WTC11 (cell line): Measurements from ENCODE around the gene OBSL1. TPM values are rescaled to one million over a fixed set of nuclear protein-coding genes. Genes with fewer than 3 reads are reported as not detected.

Experiments used
- ATAC-seq: fragments of 200-7000 bp; cut with Tn5 transposase; 2 replicates; pipeline ENCODE4 v1.10.0; 2021; ENCODE audit warnings: mild to moderate bottlenecking, moderate library complexity
- CTCF ChIA-PET: fragments of 300-600 bp; sonication (Branson Sonifier 250); formaldehyde crosslinking; loops from one replicate; lab custom pipeline; 2021; ENCODE audit warnings: antibody characterized with exemption; lab: Charles Lee
- POLR2A ChIA-PET: fragments of 350-600 bp; sonication (Branson Sonifier 250); formaldehyde crosslinking; loops from one replicate; lab custom pipeline; 2021; ENCODE audit warnings: antibody characterized with exemption; lab: Charles Lee
- DNase-seq: peaks from one replicate; pipeline ENCODE4 v3.0.0; 2021; ENCODE audit warnings: low spot score
- H3K27ac Mint-ChIP-seq: 2 replicates; pipeline ENCODE4 v1.8.0; 2021; ENCODE audit warnings: mixed read lengths
- H3K27me3 Mint-ChIP-seq: 2 replicates; pipeline ENCODE4 v1.8.0; 2021; ENCODE audit warnings: low read depth, mild to moderate bottlenecking, moderate library complexity, mixed read lengths
- H3K36me3 Mint-ChIP-seq: 2 replicates; pipeline ENCODE4 v1.8.0; 2021; ENCODE audit warnings: mixed read lengths
- H3K4me1 Mint-ChIP-seq: 2 replicates; pipeline ENCODE4 v1.8.0; 2022; ENCODE audit warnings: mixed read lengths
- H3K4me3 Mint-ChIP-seq: 2 replicates; pipeline ENCODE4 v1.8.0; 2021; ENCODE audit warnings: mild to moderate bottlenecking, moderate library complexity, mixed read lengths
- H3K9me3 Mint-ChIP-seq: 2 replicates; pipeline ENCODE4 v1.8.0; 2021; ENCODE audit warnings: mixed read lengths
- CBFB ChIP-seq: sonication (generic); formaldehyde crosslinking; IDR thresholded peaks from 2 replicates; pipeline ENCODE4 v1.8.1; 2022; ENCODE audit warnings: mild to moderate bottlenecking, low read depth, missing genetic modification reagents
- EMX1 ChIP-seq: fragments of 250-450 bp; sonication (Bioruptor Pico); IDR thresholded peaks from 2 replicates; pipeline ENCODE4 v1.8.0; 2021; ENCODE audit warnings: mild to moderate bottlenecking
- ETV6 ChIP-seq: sonication (generic); formaldehyde crosslinking; IDR thresholded peaks from 2 replicates; pipeline ENCODE4 v1.8.1; 2022; ENCODE audit warnings: mild to moderate bottlenecking, missing genetic modification reagents
- MXD4 ChIP-seq: fragments of 250-450 bp; sonication (Bioruptor Pico); IDR thresholded peaks from 2 replicates; pipeline ENCODE4 v1.8.0; 2021; ENCODE audit warnings: mild to moderate bottlenecking, moderate library complexity, borderline replicate concordance
- NFE2L1 ChIP-seq: sonication (generic); formaldehyde crosslinking; IDR thresholded peaks from 2 replicates; pipeline ENCODE4 v1.8.1; 2023; ENCODE audit warnings: missing genetic modification reagents
- NR2C2 ChIP-seq: sonication (generic); formaldehyde crosslinking; IDR thresholded peaks from 2 replicates; pipeline ENCODE4 v1.8.0; 2022; ENCODE audit warnings: mild to moderate bottlenecking, missing genetic modification reagents
- PRRX2 ChIP-seq: fragments of 250-450 bp; sonication (Bioruptor Pico); IDR thresholded peaks from 2 replicates; pipeline ENCODE4 v1.8.0; 2021; ENCODE audit warnings: mild to moderate bottlenecking
- TCF7 ChIP-seq: sonication (generic); formaldehyde crosslinking; IDR thresholded peaks from 2 replicates; pipeline ENCODE4 v1.8.0; 2022; ENCODE audit warnings: mild to moderate bottlenecking, low read depth, missing genetic modification reagents, moderate library complexity
- TEAD1 ChIP-seq: sonication (generic); formaldehyde crosslinking; IDR thresholded peaks from 2 replicates; pipeline ENCODE4 v1.8.0; 2022; ENCODE audit warnings: mild to moderate bottlenecking, missing genetic modification reagents
- ZBTB21 ChIP-seq: sonication (generic); formaldehyde crosslinking; IDR thresholded peaks from 2 replicates; pipeline ENCODE4 v1.8.1; 2023; ENCODE audit warnings: mild to moderate bottlenecking, missing genetic modification reagents, borderline replicate concordance
- total RNA-seq: library from RNA; stranded (reverse); gene quantifications from 3 replicates; pipeline ENCODE4 v1.2.3, GENCODE V29; 2021
- TF ChIP-seq, protein P1 (sequence below): sonication (generic); formaldehyde crosslinking; IDR thresholded peaks from 2 replicates; pipeline ENCODE4 v1.8.0; 2022; ENCODE audit warnings: mild to moderate bottlenecking, missing genetic modification reagents
- TF ChIP-seq, protein P2 (sequence below): sonication (generic); formaldehyde crosslinking; IDR thresholded peaks from 2 replicates; pipeline ENCODE4 v1.8.0; 2023; ENCODE audit warnings: mild to moderate bottlenecking, missing genetic modification reagents
- TF ChIP-seq, protein P3 (sequence below): sonication (generic); formaldehyde crosslinking; IDR thresholded peaks from 2 replicates; pipeline ENCODE4 v1.8.0; 2023; ENCODE audit warnings: missing genetic modification reagents, mild to moderate bottlenecking, borderline replicate concordance
- TF ChIP-seq, protein P4 (sequence below): sonication (generic); formaldehyde crosslinking; IDR thresholded peaks from 2 replicates; pipeline ENCODE4 v1.8.1; 2022; ENCODE audit warnings: low read depth, missing genetic modification reagents, borderline replicate concordance
- TF ChIP-seq, protein P5 (sequence below): sonication (generic); formaldehyde crosslinking; IDR thresholded peaks from 2 replicates; pipeline ENCODE4 v1.8.1; 2023; ENCODE audit warnings: mild to moderate bottlenecking, missing genetic modification reagents, moderate library complexity
- TF ChIP-seq, protein P6 (sequence below): sonication (generic); formaldehyde crosslinking; IDR thresholded peaks from 2 replicates; pipeline ENCODE4 v1.8.1; 2022; ENCODE audit warnings: mild to moderate bottlenecking, moderate library complexity, missing genetic modification reagents
- TF ChIP-seq, protein P7 (sequence below): fragments of 250-450 bp; sonication (Bioruptor Pico); IDR thresholded peaks from 2 replicates; pipeline ENCODE4 v1.9.0; 2021; ENCODE audit warnings: mild to moderate bottlenecking, borderline replicate concordance

Gene OBSL1
- total RNA-seq, 1 experiment from 2014 or later, result 159 TPM

DNA sequence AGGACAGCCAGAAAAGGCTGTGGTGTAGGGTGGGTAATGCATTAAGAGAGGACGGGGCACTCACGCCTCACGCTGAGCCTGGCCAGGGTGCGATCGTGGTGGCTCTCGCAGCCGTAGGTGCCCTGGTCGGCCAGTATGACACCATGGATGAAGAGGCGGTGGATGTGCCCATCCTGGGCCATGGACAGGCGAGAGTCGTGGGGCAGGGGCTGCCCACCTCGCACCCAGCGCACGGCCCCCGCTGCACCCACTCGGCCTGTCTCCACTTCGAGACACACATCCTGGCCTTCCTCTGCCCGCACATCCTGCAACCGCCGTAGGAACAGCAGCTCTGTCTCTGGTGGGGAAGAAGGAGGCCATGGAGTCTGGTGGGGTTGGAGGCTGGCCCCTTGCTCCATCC, 15.4 kb downstream of the OBSL1 start (continued):
- no peak for TF ChIP-seq NR2C2 (CRISPR knock-in tag)
- TF ChIP-seq, protein P1, sequence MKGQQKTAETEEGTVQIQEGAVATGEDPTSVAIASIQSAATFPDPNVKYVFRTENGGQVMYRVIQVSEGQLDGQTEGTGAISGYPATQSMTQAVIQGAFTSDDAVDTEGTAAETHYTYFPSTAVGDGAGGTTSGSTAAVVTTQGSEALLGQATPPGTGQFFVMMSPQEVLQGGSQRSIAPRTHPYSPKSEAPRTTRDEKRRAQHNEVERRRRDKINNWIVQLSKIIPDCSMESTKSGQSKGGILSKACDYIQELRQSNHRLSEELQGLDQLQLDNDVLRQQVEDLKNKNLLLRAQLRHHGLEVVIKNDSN (CRISPR knock-in tag), result no peak
- TF ChIP-seq, protein P2, sequence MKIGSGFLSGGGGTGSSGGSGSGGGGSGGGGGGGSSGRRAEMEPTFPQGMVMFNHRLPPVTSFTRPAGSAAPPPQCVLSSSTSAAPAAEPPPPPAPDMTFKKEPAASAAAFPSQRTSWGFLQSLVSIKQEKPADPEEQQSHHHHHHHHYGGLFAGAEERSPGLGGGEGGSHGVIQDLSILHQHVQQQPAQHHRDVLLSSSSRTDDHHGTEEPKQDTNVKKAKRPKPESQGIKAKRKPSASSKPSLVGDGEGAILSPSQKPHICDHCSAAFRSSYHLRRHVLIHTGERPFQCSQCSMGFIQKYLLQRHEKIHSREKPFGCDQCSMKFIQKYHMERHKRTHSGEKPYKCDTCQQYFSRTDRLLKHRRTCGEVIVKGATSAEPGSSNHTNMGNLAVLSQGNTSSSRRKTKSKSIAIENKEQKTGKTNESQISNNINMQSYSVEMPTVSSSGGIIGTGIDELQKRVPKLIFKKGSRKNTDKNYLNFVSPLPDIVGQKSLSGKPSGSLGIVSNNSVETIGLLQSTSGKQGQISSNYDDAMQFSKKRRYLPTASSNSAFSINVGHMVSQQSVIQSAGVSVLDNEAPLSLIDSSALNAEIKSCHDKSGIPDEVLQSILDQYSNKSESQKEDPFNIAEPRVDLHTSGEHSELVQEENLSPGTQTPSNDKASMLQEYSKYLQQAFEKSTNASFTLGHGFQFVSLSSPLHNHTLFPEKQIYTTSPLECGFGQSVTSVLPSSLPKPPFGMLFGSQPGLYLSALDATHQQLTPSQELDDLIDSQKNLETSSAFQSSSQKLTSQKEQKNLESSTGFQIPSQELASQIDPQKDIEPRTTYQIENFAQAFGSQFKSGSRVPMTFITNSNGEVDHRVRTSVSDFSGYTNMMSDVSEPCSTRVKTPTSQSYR, result no peak

DNA sequence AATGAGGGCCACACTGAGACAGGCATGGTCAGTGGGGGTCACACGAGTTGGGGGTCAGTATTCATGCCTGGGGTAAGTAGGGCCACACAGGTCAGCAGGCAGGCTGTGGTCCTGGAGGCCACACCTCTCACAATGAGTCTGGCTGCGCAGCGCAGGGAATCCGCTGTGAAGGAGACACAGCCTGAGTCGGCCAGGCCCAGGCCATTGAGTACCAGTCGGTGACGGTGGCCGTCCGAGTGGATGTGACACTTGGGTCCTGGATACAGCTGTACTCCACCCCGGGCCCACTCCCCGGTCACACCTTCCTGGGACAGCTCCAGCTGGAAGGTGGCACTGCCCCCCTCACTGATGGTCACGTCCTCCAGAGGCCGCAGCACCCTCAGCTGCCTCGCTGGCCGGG, 17.0 kb downstream of the OBSL1 start:
- Mint-ChIP-seq H3K4me1 (peaks cover 10% of the 10 kb centered on the region), H3K4me3 (no peak overlapping the region), H3K27ac (no peak overlapping the region), H3K36me3 (peaks cover 8% of the 10 kb centered on the region; the same call in 1 of the 2 replicates), H3K27me3 (peaks cover 34% of the 10 kb centered on the region), H3K9me3 (no peaks in the 10 kb centered on the region)
- no peak for DNase-seq
- POLR2A ChIA-PET, result no interaction called here
- TF ChIP-seq MXD4 (no peak), CBFB (CRISPR knock-in tag) (no peak)
- CTCF ChIA-PET, result no interaction called here
- ATAC-seq, result no peak

DNA sequence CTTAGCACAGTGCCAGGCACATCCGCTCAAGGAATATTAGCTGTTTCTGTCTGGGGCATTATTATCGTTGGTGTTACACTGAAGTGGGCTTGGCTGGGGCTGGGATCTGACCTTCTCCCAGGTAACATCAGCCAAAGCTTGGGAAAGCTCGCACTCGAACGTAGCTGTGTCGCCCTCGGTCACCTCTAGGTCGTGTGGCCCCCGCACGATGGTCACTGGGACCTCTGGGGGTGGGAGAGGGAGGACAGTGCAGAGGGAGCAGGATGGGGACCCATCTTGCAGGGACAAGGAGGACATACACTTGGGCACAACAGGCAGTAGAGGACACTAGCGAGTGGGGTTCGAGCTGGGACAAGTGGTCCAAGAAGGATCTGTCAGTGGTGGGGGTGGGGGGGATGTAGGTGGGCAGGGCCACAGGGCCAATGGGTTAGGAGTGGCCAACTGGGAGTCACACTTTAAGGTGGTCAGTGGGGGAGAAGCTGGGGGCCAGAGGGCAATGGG, 17.8 kb downstream of the OBSL1 start:
- POLR2A ChIA-PET, result interaction anchor here (0.6 to 2.8 kb wide), 3 partner anchors 8 to 44 kb away, joined by 3 to 17 read pairs (median 14); partner anchors contain the start of genes OBSL1 and STK11IP
- CTCF ChIA-PET, result interaction anchor here (1.5 to 3.9 kb wide), 3 partner anchors 8 to 24 kb away, joined by 6 to 35 read pairs (median 15); no protein-coding TSS in a partner anchor
- TF ChIP-seq, protein P3, sequence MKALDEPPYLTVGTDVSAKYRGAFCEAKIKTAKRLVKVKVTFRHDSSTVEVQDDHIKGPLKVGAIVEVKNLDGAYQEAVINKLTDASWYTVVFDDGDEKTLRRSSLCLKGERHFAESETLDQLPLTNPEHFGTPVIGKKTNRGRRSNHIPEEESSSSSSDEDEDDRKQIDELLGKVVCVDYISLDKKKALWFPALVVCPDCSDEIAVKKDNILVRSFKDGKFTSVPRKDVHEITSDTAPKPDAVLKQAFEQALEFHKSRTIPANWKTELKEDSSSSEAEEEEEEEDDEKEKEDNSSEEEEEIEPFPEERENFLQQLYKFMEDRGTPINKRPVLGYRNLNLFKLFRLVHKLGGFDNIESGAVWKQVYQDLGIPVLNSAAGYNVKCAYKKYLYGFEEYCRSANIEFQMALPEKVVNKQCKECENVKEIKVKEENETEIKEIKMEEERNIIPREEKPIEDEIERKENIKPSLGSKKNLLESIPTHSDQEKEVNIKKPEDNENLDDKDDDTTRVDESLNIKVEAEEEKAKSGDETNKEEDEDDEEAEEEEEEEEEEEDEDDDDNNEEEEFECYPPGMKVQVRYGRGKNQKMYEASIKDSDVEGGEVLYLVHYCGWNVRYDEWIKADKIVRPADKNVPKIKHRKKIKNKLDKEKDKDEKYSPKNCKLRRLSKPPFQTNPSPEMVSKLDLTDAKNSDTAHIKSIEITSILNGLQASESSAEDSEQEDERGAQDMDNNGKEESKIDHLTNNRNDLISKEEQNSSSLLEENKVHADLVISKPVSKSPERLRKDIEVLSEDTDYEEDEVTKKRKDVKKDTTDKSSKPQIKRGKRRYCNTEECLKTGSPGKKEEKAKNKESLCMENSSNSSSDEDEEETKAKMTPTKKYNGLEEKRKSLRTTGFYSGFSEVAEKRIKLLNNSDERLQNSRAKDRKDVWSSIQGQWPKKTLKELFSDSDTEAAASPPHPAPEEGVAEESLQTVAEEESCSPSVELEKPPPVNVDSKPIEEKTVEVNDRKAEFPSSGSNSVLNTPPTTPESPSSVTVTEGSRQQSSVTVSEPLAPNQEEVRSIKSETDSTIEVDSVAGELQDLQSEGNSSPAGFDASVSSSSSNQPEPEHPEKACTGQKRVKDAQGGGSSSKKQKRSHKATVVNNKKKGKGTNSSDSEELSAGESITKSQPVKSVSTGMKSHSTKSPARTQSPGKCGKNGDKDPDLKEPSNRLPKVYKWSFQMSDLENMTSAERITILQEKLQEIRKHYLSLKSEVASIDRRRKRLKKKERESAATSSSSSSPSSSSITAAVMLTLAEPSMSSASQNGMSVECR (CRISPR knock-in tag), result no peak
- TF ChIP-seq EMX1 (CRISPR knock-in tag) (no peak), PRRX2 (CRISPR knock-in tag) (no peak), TEAD1 (CRISPR knock-in tag) (no peak), NFE2L1 (CRISPR knock-in tag) (no peak), TCF7 (CRISPR knock-in tag) (no peak), ZBTB21 (no peak), ETV6 (CRISPR knock-in tag) (no peak)
- TF ChIP-seq, protein P4, sequence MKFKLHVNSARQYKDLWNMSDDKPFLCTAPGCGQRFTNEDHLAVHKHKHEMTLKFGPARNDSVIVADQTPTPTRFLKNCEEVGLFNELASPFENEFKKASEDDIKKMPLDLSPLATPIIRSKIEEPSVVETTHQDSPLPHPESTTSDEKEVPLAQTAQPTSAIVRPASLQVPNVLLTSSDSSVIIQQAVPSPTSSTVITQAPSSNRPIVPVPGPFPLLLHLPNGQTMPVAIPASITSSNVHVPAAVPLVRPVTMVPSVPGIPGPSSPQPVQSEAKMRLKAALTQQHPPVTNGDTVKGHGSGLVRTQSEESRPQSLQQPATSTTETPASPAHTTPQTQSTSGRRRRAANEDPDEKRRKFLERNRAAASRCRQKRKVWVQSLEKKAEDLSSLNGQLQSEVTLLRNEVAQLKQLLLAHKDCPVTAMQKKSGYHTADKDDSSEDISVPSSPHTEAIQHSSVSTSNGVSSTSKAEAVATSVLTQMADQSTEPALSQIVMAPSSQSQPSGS (CRISPR knock-in tag), result no peak
- TF ChIP-seq, protein P5, sequence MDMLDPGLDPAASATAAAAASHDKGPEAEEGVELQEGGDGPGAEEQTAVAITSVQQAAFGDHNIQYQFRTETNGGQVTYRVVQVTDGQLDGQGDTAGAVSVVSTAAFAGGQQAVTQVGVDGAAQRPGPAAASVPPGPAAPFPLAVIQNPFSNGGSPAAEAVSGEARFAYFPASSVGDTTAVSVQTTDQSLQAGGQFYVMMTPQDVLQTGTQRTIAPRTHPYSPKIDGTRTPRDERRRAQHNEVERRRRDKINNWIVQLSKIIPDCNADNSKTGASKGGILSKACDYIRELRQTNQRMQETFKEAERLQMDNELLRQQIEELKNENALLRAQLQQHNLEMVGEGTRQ (CRISPR knock-in tag), result no peak
- TF ChIP-seq, protein P6, sequence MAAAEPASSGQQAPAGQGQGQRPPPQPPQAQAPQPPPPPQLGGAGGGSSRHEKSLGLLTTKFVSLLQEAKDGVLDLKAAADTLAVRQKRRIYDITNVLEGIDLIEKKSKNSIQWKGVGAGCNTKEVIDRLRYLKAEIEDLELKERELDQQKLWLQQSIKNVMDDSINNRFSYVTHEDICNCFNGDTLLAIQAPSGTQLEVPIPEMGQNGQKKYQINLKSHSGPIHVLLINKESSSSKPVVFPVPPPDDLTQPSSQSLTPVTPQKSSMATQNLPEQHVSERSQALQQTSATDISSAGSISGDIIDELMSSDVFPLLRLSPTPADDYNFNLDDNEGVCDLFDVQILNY (CRISPR knock-in tag), result no peak
- TF ChIP-seq, protein P7, sequence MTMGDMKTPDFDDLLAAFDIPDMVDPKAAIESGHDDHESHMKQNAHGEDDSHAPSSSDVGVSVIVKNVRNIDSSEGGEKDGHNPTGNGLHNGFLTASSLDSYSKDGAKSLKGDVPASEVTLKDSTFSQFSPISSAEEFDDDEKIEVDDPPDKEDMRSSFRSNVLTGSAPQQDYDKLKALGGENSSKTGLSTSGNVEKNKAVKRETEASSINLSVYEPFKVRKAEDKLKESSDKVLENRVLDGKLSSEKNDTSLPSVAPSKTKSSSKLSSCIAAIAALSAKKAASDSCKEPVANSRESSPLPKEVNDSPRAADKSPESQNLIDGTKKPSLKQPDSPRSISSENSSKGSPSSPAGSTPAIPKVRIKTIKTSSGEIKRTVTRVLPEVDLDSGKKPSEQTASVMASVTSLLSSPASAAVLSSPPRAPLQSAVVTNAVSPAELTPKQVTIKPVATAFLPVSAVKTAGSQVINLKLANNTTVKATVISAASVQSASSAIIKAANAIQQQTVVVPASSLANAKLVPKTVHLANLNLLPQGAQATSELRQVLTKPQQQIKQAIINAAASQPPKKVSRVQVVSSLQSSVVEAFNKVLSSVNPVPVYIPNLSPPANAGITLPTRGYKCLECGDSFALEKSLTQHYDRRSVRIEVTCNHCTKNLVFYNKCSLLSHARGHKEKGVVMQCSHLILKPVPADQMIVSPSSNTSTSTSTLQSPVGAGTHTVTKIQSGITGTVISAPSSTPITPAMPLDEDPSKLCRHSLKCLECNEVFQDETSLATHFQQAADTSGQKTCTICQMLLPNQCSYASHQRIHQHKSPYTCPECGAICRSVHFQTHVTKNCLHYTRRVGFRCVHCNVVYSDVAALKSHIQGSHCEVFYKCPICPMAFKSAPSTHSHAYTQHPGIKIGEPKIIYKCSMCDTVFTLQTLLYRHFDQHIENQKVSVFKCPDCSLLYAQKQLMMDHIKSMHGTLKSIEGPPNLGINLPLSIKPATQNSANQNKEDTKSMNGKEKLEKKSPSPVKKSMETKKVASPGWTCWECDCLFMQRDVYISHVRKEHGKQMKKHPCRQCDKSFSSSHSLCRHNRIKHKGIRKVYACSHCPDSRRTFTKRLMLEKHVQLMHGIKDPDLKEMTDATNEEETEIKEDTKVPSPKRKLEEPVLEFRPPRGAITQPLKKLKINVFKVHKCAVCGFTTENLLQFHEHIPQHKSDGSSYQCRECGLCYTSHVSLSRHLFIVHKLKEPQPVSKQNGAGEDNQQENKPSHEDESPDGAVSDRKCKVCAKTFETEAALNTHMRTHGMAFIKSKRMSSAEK, result no peak

More for the DNA sequence above, 17.8 kb downstream of the OBSL1 start:
- peaks cover 38% of the 10 kb centered on the region for H3K27me3 Mint-ChIP-seq
- H3K4me3 Mint-ChIP-seq, result peak overlapping the region; percentile 53
- ATAC-seq (no peak), DNase-seq (no peak)
- H3K27ac Mint-ChIP-seq, result no peak overlapping the region
- H3K9me3 Mint-ChIP-seq, result no peaks in the 10 kb centered on the region
- H3K36me3 Mint-ChIP-seq, result peaks cover 7% of the 10 kb centered on the region; the same call in 1 of the 2 replicates
- peaks cover 10% of the 10 kb centered on the region for H3K4me1 Mint-ChIP-seq
